ENCODE measurements around the gene JMJD8.

- TF ChIP-seq POLR2A (IDR thresholded peaks at IDR 0.05; ENCODE audit: low read depth) (no peak), CTCF (IDR thresholded peaks at IDR 0.05) (no peak), POLR2AphosphoS5 (IDR thresholded peaks at IDR 0.05) (no peak)
Measured at GRCh38 chr16:722835-723633, 38.9 kb upstream of the JMJD8 start.

All from esophagus muscularis mucosa (tissue), 3 donors.